ENCODE measurements around the gene MSL1.

Gene MSL1

DNA sequence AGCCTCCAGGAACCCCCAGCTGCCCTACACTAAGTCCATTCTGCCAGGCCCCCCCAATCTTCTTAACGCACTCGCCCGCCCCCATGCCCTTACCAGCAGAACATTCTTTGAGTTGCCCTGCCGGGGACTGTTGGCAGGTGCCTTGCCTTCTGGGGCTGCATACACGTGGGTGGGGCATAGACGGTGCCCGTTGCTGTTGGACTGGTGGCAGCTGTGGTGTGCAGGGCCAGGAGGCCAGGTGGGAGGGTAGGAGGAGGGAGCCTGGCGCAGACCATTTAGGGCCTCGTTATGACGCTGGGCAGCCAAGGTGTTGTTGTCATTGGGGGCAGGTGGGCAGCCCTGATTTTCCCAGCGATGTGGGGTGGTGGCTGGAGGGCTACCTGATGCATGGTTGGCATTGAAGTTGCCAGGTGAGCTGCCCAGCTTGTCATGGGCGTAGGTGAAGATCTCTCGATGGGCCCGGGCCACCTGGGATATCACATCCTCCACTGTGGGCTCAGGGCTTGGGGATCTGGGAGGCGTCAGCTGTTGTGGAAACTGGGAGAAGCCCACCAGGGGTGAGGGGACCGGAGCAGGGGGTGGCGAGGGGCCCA, 26.3 kb upstream of the MSL1 start:
- no peaks in the 10 kb centered on the region for H3K27me3 ChIP-seq (ENCODE audit: control insufficient read depth, low read length)
- H3F3A ChIP-seq (ENCODE audit: control insufficient read depth, insufficient read depth) = no peaks in the 10 kb centered on the region
- H3K9me2 ChIP-seq (replicated peaks; ENCODE audit: control insufficient read depth, low read length) = no peaks in the 10 kb centered on the region
- peaks cover 23% of the 10 kb centered on the region for H3K36me3 ChIP-seq (ENCODE audit: control insufficient read depth, low read length)
- peak overlapping the region; percentile 49 for H3K4me2 ChIP-seq (ENCODE audit: low read length)
- peak overlapping the region; percentile 39 for H3K27ac ChIP-seq (ENCODE audit: low read depth, low read length)
- H4K20me1 ChIP-seq (ENCODE audit: control insufficient read depth, insufficient read depth, low read depth, low read length) = no peaks in the 10 kb centered on the region
- H3K9me3 ChIP-seq (ENCODE audit: control insufficient read depth, insufficient read depth, low read length) = no peaks in the 10 kb centered on the region
- no peaks in the 10 kb centered on the region for H3K79me2 ChIP-seq (ENCODE audit: control insufficient read depth, low read length)
- H3K4me3 ChIP-seq (ENCODE audit: low read length) = peak overlapping the region; percentile 27
- TF ChIP-seq, protein P1, sequence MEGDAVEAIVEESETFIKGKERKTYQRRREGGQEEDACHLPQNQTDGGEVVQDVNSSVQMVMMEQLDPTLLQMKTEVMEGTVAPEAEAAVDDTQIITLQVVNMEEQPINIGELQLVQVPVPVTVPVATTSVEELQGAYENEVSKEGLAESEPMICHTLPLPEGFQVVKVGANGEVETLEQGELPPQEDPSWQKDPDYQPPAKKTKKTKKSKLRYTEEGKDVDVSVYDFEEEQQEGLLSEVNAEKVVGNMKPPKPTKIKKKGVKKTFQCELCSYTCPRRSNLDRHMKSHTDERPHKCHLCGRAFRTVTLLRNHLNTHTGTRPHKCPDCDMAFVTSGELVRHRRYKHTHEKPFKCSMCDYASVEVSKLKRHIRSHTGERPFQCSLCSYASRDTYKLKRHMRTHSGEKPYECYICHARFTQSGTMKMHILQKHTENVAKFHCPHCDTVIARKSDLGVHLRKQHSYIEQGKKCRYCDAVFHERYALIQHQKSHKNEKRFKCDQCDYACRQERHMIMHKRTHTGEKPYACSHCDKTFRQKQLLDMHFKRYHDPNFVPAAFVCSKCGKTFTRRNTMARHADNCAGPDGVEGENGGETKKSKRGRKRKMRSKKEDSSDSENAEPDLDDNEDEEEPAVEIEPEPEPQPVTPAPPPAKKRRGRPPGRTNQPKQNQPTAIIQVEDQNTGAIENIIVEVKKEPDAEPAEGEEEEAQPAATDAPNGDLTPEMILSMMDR (IDR thresholded peaks at IDR 0.05; ENCODE audit: low read depth, low read length, poor library complexity, severe bottlenecking) = no peak
- no peak for TF ChIP-seq EZH2phosphoT487 (IDR thresholded peaks at IDR 0.05; ENCODE audit: borderline replicate concordance, low read length)
- peaks cover 53% of the 10 kb centered on the region for H3K4me1 ChIP-seq (ENCODE audit: control insufficient read depth, low read length)

DNA sequence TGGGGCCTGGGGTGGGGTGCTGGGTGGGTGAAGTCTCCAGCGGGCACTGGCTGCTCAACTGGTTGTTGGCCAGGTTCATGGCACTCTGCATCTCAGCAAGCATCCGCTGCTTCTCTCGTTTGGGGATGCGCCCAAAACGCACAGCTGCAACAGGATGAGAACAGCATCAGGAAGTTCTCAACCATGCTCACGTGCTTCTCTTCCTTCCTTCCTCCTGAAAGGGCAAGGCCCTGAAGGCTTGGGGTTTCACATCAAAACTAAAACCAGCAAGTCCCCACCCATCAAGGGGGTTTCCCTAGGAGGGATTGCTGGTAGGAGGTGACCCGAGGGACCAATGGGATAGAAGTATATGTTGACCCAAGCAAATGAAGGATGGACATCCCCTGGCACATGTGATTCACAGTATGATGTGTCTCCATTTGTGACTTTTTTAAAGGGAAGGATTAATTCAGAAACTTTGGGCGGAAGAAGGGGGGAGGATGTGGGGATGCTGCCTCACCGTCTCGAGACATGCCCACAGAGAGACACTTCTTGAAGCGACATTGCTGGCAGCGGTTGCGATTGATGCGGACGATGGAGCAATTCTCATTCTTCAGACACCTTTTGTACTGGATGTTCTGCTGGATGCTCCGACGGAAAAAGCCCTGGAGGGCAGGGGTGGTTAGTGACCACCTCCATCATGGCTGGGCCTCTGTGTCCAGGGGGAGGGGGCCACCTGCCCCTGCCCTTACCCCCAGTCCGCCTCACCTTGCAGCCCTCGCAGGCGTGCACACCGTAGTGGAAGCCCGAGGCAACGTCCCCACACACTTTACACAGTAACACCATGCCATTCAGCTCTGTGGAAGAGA, 25.6 kb upstream of the MSL1 start:
- H3K4me3 ChIP-seq (ENCODE audit: low read length) = peak overlapping the region; percentile 27
- no peak for TF ChIP-seq EZH2phosphoT487 (IDR thresholded peaks at IDR 0.05; ENCODE audit: borderline replicate concordance, low read length)
- TF ChIP-seq, protein P1 (IDR thresholded peaks at IDR 0.05; ENCODE audit: low read depth, low read length, poor library complexity, severe bottlenecking) = no peak
- peak overlapping the region; percentile 49 for H3K4me2 ChIP-seq (ENCODE audit: low read length)
- H3K9me3 ChIP-seq (ENCODE audit: control insufficient read depth, insufficient read depth, low read length) = no peaks in the 10 kb centered on the region
- H3K27me3 ChIP-seq (ENCODE audit: control insufficient read depth, low read length) = peaks cover 3% of the 10 kb centered on the region; the same call in 1 of the 2 replicates
- peaks cover 23% of the 10 kb centered on the region for H3K36me3 ChIP-seq (ENCODE audit: control insufficient read depth, low read length)
- H3K9me2 ChIP-seq (replicated peaks; ENCODE audit: control insufficient read depth, low read length) = no peaks in the 10 kb centered on the region
- no peaks in the 10 kb centered on the region for H3F3A ChIP-seq (ENCODE audit: control insufficient read depth, insufficient read depth)
- H3K79me2 ChIP-seq (ENCODE audit: control insufficient read depth, low read length) = no peaks in the 10 kb centered on the region
- H3K27ac ChIP-seq (ENCODE audit: low read depth, low read length) = peak overlapping the region; percentile 39
- H4K20me1 ChIP-seq (ENCODE audit: control insufficient read depth, insufficient read depth, low read depth, low read length) = no peaks in the 10 kb centered on the region
- H3K4me1 ChIP-seq (ENCODE audit: control insufficient read depth, low read length) = peaks cover 60% of the 10 kb centered on the region

DNA sequence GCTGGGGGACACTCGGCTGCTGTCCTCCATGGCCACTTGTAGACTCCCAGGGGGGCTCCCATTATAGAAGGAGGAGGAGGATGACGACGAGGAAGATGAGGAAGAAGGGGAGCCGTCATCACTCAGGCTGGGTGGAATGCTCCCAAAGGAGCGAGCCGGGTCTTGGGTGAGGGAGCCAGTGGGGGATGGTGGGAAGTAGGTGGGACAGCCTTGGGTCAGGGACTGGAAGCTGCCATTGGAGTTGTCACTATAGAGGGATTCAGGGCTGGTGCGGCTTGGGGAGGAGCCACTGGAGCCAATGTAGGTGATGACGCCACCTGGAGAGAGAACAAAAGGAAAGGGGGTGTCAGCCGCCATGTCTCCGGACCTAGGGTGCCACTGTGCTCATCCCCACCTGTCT, 24.7 kb upstream of the MSL1 start:
- H3K4me3 ChIP-seq (ENCODE audit: low read length) = no peak overlapping the region
- no peak for TF ChIP-seq EZH2phosphoT487 (IDR thresholded peaks at IDR 0.05; ENCODE audit: borderline replicate concordance, low read length)
- TF ChIP-seq, protein P1 (IDR thresholded peaks at IDR 0.05; ENCODE audit: low read depth, low read length, poor library complexity, severe bottlenecking) = no peak

More for the DNA sequence above, 24.7 kb upstream of the MSL1 start:
- no peaks in the 10 kb centered on the region for H4K20me1 ChIP-seq (ENCODE audit: control insufficient read depth, insufficient read depth, low read depth, low read length)
- peaks cover 5% of the 10 kb centered on the region; the same call in 1 of the 2 replicates for H3K27me3 ChIP-seq (ENCODE audit: control insufficient read depth, low read length)
- 0 out of 2 replicates have a peak overlapping the region, but pooled peaks have one; percentile 49 for H3K4me2 ChIP-seq (ENCODE audit: low read length)
- peaks cover 23% of the 10 kb centered on the region for H3K36me3 ChIP-seq (ENCODE audit: control insufficient read depth, low read length)
- H3K27ac ChIP-seq (ENCODE audit: low read depth, low read length) = no peak overlapping the region
- H3K4me1 ChIP-seq (ENCODE audit: control insufficient read depth, low read length) = peaks cover 64% of the 10 kb centered on the region
- no peaks in the 10 kb centered on the region for H3K9me3 ChIP-seq (ENCODE audit: control insufficient read depth, insufficient read depth, low read length)
- no peaks in the 10 kb centered on the region for H3K79me2 ChIP-seq (ENCODE audit: control insufficient read depth, low read length)
- H3F3A ChIP-seq (ENCODE audit: control insufficient read depth, insufficient read depth) = no peaks in the 10 kb centered on the region
- no peaks in the 10 kb centered on the region for H3K9me2 ChIP-seq (replicated peaks; ENCODE audit: control insufficient read depth, low read length)

Data from DOHH2 (cell line).